Fibroblast of lung (primary cell): ENCODE data around the gene AIM2.

ENCODE experiments used
- CTCF ChIP-seq, 2 donors: IDR thresholded peaks in 1 of 2; conservative IDR thresholded peaks in 1 of 2; 1 replicate in 1 of 2; 2 replicates in 1 of 2; pipeline ENCODE4 v1.5.1; 2011 to 2012; ENCODE audit warnings: low read length in 2 of 2, control low read depth in 1 of 2, inconsistent platforms in 1 of 2, low read depth in 1 of 2, mild to moderate bottlenecking in 1 of 2
- EZH2 ChIP-seq: IDR thresholded peaks from 2 replicates; pipeline ENCODE4 v1.5.1; 2012; ENCODE audit warnings: low read length, control low read depth, mild to moderate bottlenecking; ENCODE audit errors: missing control alignments

- TF ChIP-seq CTCF (conservative IDR thresholded peaks at IDR 0.05 in 1 of 2, IDR thresholded peaks at IDR 0.05 in 1 of 2; ENCODE audit: low read depth in 1 of 2, low read length in 2 of 2) (no peak), EZH2 (no peak)
These were observed 14.0 kb upstream of the AIM2 start for GRCh38 chr1:159090286-159091179.
